NB4 (cell line): Measurements from ENCODE around the gene CHCHD3.

Source experiments
- POLR2A ChIP-seq: IDR thresholded peaks from 2 replicates; pipeline ENCODE4 v1.6.1; 2011; ENCODE audit warnings: mild to moderate bottlenecking; ENCODE audit not compliant: insufficient read length; ENCODE audit errors: extremely low read depth
- TF ChIP-seq, protein P1 (sequence below): IDR thresholded peaks from one replicate; pipeline ENCODE4 v1.5.1; 2012; ENCODE audit warnings: low read depth, low read length
- TF ChIP-seq, protein P2 (sequence below): IDR thresholded peaks from 2 replicates; pipeline ENCODE4 v1.6.1; 2011; ENCODE audit warnings: low read depth, low read length

DNA sequence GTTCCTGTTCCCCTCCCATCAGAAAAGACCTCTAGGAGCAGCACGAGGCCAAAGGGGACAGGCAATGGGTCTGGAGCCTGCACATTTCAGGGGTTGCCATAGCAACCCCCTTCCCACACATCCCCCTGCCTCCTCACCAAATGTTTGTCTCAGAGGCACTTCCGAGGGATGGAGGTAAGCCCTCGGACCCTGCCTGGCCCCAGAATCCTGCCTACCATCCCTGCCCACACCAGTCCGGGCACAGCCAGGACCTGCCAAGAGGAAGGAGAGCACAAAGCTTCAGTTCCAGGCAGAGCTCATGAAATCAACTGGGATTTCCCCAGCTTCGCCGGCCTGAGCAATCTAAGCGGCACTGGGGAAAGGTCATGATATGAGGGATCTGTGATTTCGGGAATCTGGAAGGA, 330.6 kb downstream of the CHCHD3 start:
- TF ChIP-seq POLR2A = no peak
- TF ChIP-seq, protein P1, sequence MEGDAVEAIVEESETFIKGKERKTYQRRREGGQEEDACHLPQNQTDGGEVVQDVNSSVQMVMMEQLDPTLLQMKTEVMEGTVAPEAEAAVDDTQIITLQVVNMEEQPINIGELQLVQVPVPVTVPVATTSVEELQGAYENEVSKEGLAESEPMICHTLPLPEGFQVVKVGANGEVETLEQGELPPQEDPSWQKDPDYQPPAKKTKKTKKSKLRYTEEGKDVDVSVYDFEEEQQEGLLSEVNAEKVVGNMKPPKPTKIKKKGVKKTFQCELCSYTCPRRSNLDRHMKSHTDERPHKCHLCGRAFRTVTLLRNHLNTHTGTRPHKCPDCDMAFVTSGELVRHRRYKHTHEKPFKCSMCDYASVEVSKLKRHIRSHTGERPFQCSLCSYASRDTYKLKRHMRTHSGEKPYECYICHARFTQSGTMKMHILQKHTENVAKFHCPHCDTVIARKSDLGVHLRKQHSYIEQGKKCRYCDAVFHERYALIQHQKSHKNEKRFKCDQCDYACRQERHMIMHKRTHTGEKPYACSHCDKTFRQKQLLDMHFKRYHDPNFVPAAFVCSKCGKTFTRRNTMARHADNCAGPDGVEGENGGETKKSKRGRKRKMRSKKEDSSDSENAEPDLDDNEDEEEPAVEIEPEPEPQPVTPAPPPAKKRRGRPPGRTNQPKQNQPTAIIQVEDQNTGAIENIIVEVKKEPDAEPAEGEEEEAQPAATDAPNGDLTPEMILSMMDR = no peak
- TF ChIP-seq, protein P2, sequence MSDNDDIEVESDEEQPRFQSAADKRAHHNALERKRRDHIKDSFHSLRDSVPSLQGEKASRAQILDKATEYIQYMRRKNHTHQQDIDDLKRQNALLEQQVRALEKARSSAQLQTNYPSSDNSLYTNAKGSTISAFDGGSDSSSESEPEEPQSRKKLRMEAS = no peak
